MM.1S (cell line): ENCODE data around the gene ERC2.

Source experiments
- DNase-seq: peaks from one replicate; pipeline ENCODE4 v3.0.0-alpha.2; 2015
- H2AFZ ChIP-seq: fragments of 300-600 bp; sonication (generic); 2 replicates; pipeline ENCODE4 v1.6.0; 2016; ENCODE audit warnings: antibody characterized with exemption, low read length
- H3F3A ChIP-seq: fragments of 300-600 bp; sonication (generic); 2 replicates; pipeline ENCODE4 v1.6.1; 2016; ENCODE audit warnings: mild to moderate bottlenecking, antibody characterized with exemption, low read length, moderate library complexity, mixed read lengths; ENCODE audit not compliant: insufficient read depth
- H3K27ac ChIP-seq: fragments of 300-600 bp; sonication (generic); 2 replicates; pipeline ENCODE4 v1.5.1; 2016; ENCODE audit warnings: mild to moderate bottlenecking, low read length
- H3K27me3 ChIP-seq: fragments of 300-600 bp; sonication (generic); replicated peaks from 2 replicates; pipeline ENCODE4 v1.6.0; 2016; ENCODE audit warnings: low read length; ENCODE audit not compliant: insufficient read depth
- H3K36me3 ChIP-seq: fragments of 300-600 bp; sonication (generic); replicated peaks from 2 replicates; pipeline ENCODE4 v1.6.1; 2016; ENCODE audit warnings: mild to moderate bottlenecking, low read length, mixed read lengths; ENCODE audit not compliant: insufficient read depth
- H3K4me1 ChIP-seq: fragments of 300-600 bp; sonication (generic); 2 replicates; pipeline ENCODE4 v1.6.1; 2016; ENCODE audit warnings: low read length, mixed read lengths
- H3K4me2 ChIP-seq: fragments of 300-600 bp; sonication (generic); 2 replicates; pipeline ENCODE4 v1.6.0; 2016; ENCODE audit warnings: low read depth, low read length
- H3K4me3 ChIP-seq: fragments of 300-600 bp; sonication (generic); 2 replicates; pipeline ENCODE4 v1.5.1; 2016; ENCODE audit warnings: low read length, mixed read lengths
- H3K79me2 ChIP-seq: fragments of 300-600 bp; sonication (generic); 2 replicates; pipeline ENCODE4 v1.6.1; 2016; ENCODE audit warnings: mixed run types, low read length, mixed read lengths
- H3K9ac ChIP-seq: fragments of 300-600 bp; sonication (generic); 2 replicates; pipeline ENCODE4 v1.6.1; 2016; ENCODE audit warnings: low read length, mixed read lengths
- H3K9me2 ChIP-seq: fragments of 300-600 bp; sonication (generic); replicated peaks from 2 replicates; pipeline ENCODE4 v1.6.1; 2016; ENCODE audit warnings: mild to moderate bottlenecking, low read length, mixed read lengths; ENCODE audit not compliant: insufficient read depth
- H3K9me3 ChIP-seq: fragments of 300-600 bp; sonication (generic); replicated peaks from 2 replicates; pipeline ENCODE4 v1.6.1; 2016; ENCODE audit warnings: mild to moderate bottlenecking, low read length, mixed read lengths; ENCODE audit not compliant: insufficient read depth
- H4K20me1 ChIP-seq: fragments of 300-600 bp; sonication (generic); 2 replicates; pipeline ENCODE4 v1.6.1; 2016; ENCODE audit warnings: mild to moderate bottlenecking, low read length, moderate library complexity, mixed read lengths; ENCODE audit not compliant: insufficient read depth
- CTCF ChIP-seq: fragments of 300-600 bp; sonication (generic); IDR thresholded peaks from 2 replicates; pipeline ENCODE4 v1.5.1; 2016; ENCODE audit warnings: antibody characterized with exemption, low read length, mixed read lengths
- EZH2 ChIP-seq: fragments of 300-600 bp; sonication (generic); optimal IDR thresholded peaks from 2 replicates; pipeline ENCODE3; 2017; ENCODE audit warnings: low read depth, mild to moderate bottlenecking, antibody characterized with exemption, low read length, mixed read lengths
- EZH2phosphoT487 ChIP-seq: fragments of 300-600 bp; sonication (generic); IDR thresholded peaks from 2 replicates; pipeline ENCODE4 v1.6.1; 2018; ENCODE audit warnings: antibody characterized with exemption, low read length

The ERC2 gene

DNA sequence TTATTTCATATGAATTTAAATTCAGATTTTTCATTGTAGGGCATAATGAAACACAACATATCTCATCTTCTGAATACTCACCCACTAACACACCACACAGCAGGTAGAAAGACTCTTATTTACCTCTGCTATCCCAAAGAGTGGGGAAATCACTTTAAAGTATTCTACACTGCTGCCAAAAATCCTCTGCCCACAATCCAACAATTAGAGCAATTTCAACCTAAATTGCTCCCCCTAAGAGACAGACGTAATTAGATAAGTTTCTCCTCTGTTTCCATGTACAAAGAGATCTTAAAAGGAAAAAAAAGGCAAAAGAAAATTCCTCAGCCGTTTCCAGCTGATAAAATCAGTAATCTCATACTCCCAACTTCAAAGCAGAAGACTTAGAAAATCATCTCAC is 331.8 kb downstream of the ERC2 start:
- H3K9ac ChIP-seq: no peak overlapping the region
- no peak overlapping the region for H3K4me2 ChIP-seq
- H2AFZ ChIP-seq: no peak overlapping the region
- no peaks in the 10 kb centered on the region for H3K4me1 ChIP-seq
- H3K79me2 ChIP-seq: no peaks in the 10 kb centered on the region
- H3K4me3 ChIP-seq: no peak overlapping the region
- H3K9me2 ChIP-seq: no peaks in the 10 kb centered on the region
- DNase-seq: no peak
- H3K36me3 ChIP-seq: no peaks in the 10 kb centered on the region
- H3K9me3 ChIP-seq: no peaks in the 10 kb centered on the region
- H3K27me3 ChIP-seq: no peaks in the 10 kb centered on the region
- H4K20me1 ChIP-seq: no peaks in the 10 kb centered on the region
- H3K27ac ChIP-seq: no peak overlapping the region
- H3F3A ChIP-seq: no peaks in the 10 kb centered on the region
- TF ChIP-seq CTCF (no peak), EZH2 (no peak), EZH2phosphoT487 (no peak)

GRCh38 chr3:56135941-56136340 is 332.3 kb downstream of the ERC2 start:
- Histone ChIP-seq H3K9ac (no peak overlapping the region), H3K27me3 (no peaks in the 10 kb centered on the region), H3F3A (no peaks in the 10 kb centered on the region), H2AFZ (no peak overlapping the region), H3K9me2 (no peaks in the 10 kb centered on the region), H3K4me3 (no peak overlapping the region), H3K27ac (no peak overlapping the region), H3K4me1 (no peaks in the 10 kb centered on the region), H3K9me3 (no peaks in the 10 kb centered on the region), H3K79me2 (no peaks in the 10 kb centered on the region), H4K20me1 (no peaks in the 10 kb centered on the region), H3K4me2 (no peak overlapping the region), H3K36me3 (no peaks in the 10 kb centered on the region)
- no peak for TF ChIP-seq EZH2
- no peak for TF ChIP-seq CTCF
- TF ChIP-seq EZH2phosphoT487: no peak
- no peak for DNase-seq

- Histone ChIP-seq H3K27ac (no peak overlapping the region), H4K20me1 (no peaks in the 10 kb centered on the region), H3K9me3 (no peaks in the 10 kb centered on the region), H2AFZ (no peak overlapping the region), H3K36me3 (no peaks in the 10 kb centered on the region), H3K4me3 (no peak overlapping the region), H3K4me2 (no peak overlapping the region), H3F3A (no peaks in the 10 kb centered on the region), H3K27me3 (no peaks in the 10 kb centered on the region), H3K9me2 (no peaks in the 10 kb centered on the region), H3K9ac (no peak overlapping the region), H3K79me2 (no peaks in the 10 kb centered on the region), H3K4me1 (no peaks in the 10 kb centered on the region)
- TF ChIP-seq EZH2 (no peak), EZH2phosphoT487 (no peak), CTCF (no peak)
- DNase-seq: no peak
Observed at GRCh38 chr3:56133423-56133822, 334.8 kb downstream of the ERC2 start.

- no peak for DNase-seq
- TF ChIP-seq EZH2phosphoT487 (no peak), EZH2 (no peak), CTCF (no peak)
- H3K4me3 ChIP-seq: no peak overlapping the region
- H3K4me1 ChIP-seq: no peaks in the 10 kb centered on the region
- no peaks in the 10 kb centered on the region for H3K9me2 ChIP-seq
- H3K4me2 ChIP-seq: no peak overlapping the region
- H3F3A ChIP-seq: no peaks in the 10 kb centered on the region
- no peaks in the 10 kb centered on the region for H4K20me1 ChIP-seq
- no peaks in the 10 kb centered on the region for H3K79me2 ChIP-seq
- no peak overlapping the region for H2AFZ ChIP-seq
- H3K27me3 ChIP-seq: no peaks in the 10 kb centered on the region
- H3K9me3 ChIP-seq: no peaks in the 10 kb centered on the region
- H3K9ac ChIP-seq: no peak overlapping the region
- H3K27ac ChIP-seq: no peak overlapping the region
- H3K36me3 ChIP-seq: no peaks in the 10 kb centered on the region
Observed at GRCh38 chr3:56132762-56133161, 335.5 kb downstream of the ERC2 start.
